ENCODE results near the gene CPED1. TPM values are rescaled to one million over a fixed set of nuclear protein-coding genes. Genes with fewer than 3 reads are reported as not detected.

Gene CPED1
- total RNA-seq, 2 donors from 2014 or later, result 77.4 to 126 TPM

DNA sequence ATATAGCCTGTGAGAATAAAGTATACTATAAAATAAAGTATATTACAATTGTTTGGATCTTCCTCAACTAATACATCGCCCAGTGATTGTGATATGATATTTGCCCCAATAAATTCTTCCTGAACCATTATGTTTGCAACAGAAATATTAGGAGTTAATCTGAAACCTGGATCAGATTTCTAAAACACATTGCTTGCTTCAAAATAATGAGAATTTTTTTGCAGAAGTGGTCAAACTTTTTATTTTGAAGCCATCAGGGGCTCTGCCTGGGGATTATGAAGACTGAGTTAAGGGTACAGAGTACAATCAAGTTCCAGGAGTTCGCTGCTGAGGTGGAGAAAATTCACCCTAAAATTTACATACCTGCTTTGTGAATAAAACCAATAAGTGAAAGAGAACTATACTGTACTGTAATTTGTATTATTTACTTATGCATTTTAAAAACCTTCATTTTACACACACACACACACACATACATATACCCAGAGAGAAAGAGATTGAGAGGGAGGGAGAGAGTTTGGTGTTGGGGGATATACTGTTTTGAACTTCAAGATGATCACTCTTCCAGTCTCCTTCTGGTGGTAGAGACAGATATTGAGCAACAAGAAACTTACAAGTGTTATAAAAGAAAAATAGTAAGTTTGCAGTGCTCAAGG lies 91.9 kb downstream of the CPED1 start:
- TF ChIP-seq, protein P1, sequence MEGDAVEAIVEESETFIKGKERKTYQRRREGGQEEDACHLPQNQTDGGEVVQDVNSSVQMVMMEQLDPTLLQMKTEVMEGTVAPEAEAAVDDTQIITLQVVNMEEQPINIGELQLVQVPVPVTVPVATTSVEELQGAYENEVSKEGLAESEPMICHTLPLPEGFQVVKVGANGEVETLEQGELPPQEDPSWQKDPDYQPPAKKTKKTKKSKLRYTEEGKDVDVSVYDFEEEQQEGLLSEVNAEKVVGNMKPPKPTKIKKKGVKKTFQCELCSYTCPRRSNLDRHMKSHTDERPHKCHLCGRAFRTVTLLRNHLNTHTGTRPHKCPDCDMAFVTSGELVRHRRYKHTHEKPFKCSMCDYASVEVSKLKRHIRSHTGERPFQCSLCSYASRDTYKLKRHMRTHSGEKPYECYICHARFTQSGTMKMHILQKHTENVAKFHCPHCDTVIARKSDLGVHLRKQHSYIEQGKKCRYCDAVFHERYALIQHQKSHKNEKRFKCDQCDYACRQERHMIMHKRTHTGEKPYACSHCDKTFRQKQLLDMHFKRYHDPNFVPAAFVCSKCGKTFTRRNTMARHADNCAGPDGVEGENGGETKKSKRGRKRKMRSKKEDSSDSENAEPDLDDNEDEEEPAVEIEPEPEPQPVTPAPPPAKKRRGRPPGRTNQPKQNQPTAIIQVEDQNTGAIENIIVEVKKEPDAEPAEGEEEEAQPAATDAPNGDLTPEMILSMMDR (IDR thresholded peaks at IDR 0.05), result no peak
- H3K27ac ChIP-seq, result no peak overlapping the region
- H3K27me3 ChIP-seq (replicated peaks; ENCODE audit: insufficient read depth), result no peaks in the 10 kb centered on the region
- ATAC-seq (ENCODE audit: insufficient number of reproducible peaks, low FRiP score, low read depth), result no peak
- H3K4me1 ChIP-seq (ENCODE audit: control insufficient read depth in 1 of 2, low read depth in 2 of 2), result peaks cover 32 to 80% of the 10 kb centered on the region in 2 donors
- no peak for DNase-seq (ENCODE audit: low spot score)
- no peaks in the 10 kb centered on the region for H3K9me3 ChIP-seq
- H3K4me3 ChIP-seq, result no peak overlapping the region
- no peaks in the 10 kb centered on the region for H3K36me3 ChIP-seq

DNA sequence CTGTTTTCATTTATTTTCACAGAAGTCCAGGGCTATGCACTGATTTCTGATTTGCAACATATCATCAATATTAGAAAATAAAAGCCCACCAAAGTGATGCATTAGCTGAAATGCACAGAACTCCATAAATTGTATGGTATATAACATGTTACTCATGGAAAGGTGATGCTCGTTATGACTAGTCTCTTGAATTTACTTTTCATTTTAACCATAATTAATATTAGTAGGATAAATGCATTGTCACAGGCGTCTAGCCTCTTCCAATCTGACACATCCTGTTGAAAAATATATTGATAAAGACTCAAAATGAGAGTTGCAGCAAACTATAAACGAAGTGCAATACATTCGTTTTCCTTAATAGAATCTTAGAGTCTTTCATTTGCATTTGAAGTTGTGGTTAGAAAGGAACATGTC lies 92.4 kb downstream of the CPED1 start:
- no peak overlapping the region for H3K27ac ChIP-seq
- no peaks in the 10 kb centered on the region for H3K9me3 ChIP-seq
- peaks cover 36 to 79% of the 10 kb centered on the region in 2 donors for H3K4me1 ChIP-seq (ENCODE audit: control insufficient read depth in 1 of 2, low read depth in 2 of 2)
- no peaks in the 10 kb centered on the region for H3K36me3 ChIP-seq
- no peak for ATAC-seq (ENCODE audit: insufficient number of reproducible peaks, low FRiP score, low read depth)
- TF ChIP-seq, protein P1 (IDR thresholded peaks at IDR 0.05), result no peak
- no peak for DNase-seq (ENCODE audit: low spot score)
- no peaks in the 10 kb centered on the region for H3K27me3 ChIP-seq (replicated peaks; ENCODE audit: insufficient read depth)
- no peak overlapping the region for H3K4me3 ChIP-seq

DNA sequence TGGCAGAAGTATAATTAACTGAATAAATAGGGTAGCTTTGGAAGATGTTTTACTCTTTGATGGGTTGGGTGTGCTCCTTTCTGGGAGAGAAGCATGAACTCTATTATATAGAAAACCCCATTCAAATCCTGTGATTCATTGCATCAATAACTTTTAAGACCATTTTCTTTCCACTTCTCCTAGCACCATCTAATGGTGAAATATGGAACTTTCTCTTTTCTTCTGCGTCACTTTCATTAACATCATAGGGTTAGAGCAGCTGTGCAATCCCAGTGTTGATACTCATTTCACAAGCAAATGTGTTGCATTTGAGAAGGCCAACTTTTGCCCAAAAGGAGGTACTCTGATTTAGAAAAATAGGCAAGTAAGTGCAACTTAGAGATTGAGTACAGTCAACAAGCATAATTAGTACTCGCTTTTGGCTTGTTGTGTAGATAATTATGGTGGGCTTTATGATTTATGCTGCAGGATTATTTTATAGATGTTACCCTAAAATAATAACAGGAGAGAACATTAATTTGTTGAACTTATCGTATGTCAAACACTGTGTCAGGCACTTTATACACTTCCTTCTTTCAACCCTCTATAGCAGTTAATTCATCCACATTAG lies 92.9 kb downstream of the CPED1 start:
- Histone ChIP-seq H3K36me3 (no peaks in the 10 kb centered on the region), H3K9me3 (no peaks in the 10 kb centered on the region), H3K4me1 (ENCODE audit: control insufficient read depth in 1 of 2, low read depth in 2 of 2) (peaks cover 41 to 79% of the 10 kb centered on the region in 2 donors), H3K27ac (peak overlapping the region in 1 of 2 donors; percentile 29), H3K4me3 (no peak overlapping the region), H3K27me3 (replicated peaks; ENCODE audit: insufficient read depth) (no peaks in the 10 kb centered on the region)
- TF ChIP-seq, protein P1 (IDR thresholded peaks at IDR 0.05), result peak; percentile 77
- DNase-seq (ENCODE audit: low spot score), result no peak
- peak; percentile 47 for ATAC-seq (ENCODE audit: insufficient number of reproducible peaks, low FRiP score, low read depth)

DNA sequence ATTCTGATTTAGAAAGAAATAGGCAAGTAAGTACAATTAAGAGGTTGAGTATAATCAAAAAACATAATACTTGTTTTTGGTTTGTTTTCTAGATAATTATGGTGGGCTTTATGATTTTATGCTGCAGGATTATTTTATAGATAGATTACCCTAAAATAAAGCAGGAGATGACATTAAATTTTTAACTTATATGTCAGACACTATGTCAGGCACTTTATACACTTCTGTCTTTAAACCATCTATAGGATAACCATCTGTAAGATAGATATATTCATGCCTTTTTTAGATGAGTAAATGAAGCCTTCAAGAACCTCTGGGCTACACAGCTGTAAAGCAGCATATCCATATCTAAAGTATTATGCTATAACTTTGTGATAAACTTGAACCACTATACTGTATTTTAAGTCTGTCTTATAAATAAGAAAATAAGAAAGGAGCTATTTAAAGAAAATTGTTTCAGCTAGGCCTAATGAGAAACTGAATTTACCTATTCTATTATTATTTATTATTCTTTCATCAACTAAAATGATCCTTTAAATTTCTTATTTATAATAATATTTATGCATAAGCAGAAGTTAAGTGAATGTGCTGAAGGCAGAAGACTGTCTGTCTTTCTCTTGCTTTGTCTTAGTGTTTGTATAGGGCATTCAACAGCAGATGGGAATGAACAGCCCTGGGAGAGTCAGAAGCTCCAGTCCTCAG lies 94.0 kb downstream of the CPED1 start:
- Histone ChIP-seq H3K4me3 (no peak overlapping the region), H3K27ac (peak overlapping the region; percentile 10 to 81), H3K36me3 (no peaks in the 10 kb centered on the region), H3K27me3 (replicated peaks; ENCODE audit: insufficient read depth) (no peaks in the 10 kb centered on the region), H3K9me3 (no peaks in the 10 kb centered on the region), H3K4me1 (ENCODE audit: control insufficient read depth in 1 of 2, low read depth in 2 of 2) (peaks cover 36 to 81% of the 10 kb centered on the region in 2 donors)
- DNase-seq (ENCODE audit: low spot score), result no peak
- no peak for ATAC-seq (ENCODE audit: insufficient number of reproducible peaks, low FRiP score, low read depth)
- TF ChIP-seq, protein P1 (IDR thresholded peaks at IDR 0.05), result no peak

DNA sequence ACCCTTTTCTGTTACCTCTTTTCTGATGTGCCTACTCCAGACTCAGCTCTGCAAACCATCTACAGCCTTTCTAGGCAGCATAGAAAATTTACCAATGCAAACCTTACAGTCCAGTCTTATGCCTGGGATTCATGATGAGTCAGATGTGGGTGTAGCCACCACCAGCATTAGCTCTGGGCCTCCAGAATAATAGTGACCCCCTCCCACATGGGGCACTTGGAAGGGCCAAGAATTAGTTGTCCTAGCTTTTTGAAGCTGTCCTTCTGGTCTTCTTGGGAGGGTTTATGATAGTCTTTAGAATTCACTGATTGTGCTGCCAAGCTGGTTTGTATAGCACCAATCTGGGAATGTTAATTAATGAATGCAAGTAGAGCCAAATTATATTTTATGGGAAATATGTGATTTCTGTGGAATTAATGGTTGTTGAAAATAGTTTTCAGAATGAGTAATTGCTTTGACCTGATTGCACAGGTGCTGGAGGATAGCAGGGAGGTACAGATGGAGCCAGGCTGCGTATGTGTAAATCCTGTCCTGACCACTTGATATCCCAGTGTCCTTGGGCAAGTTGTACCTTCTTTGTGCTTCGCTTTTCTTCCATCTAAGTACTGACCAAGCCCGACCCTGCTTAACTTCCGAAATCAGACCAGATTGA lies 94.8 kb downstream of the CPED1 start:
- peaks cover 36 to 88% of the 10 kb centered on the region in 2 donors for H3K4me1 ChIP-seq (ENCODE audit: control insufficient read depth in 1 of 2, low read depth in 2 of 2)
- DNase-seq (ENCODE audit: low spot score) (no peak), ATAC-seq (ENCODE audit: insufficient number of reproducible peaks, low FRiP score, low read depth) (no peak)
- H3K4me3 ChIP-seq, result no peak overlapping the region
- H3K27me3 ChIP-seq (replicated peaks; ENCODE audit: insufficient read depth), result no peaks in the 10 kb centered on the region
- H3K27ac ChIP-seq, result peak overlapping the region; percentile 10 to 81
- no peaks in the 10 kb centered on the region for H3K36me3 ChIP-seq
- no peaks in the 10 kb centered on the region for H3K9me3 ChIP-seq
- TF ChIP-seq, protein P1 (IDR thresholded peaks at IDR 0.05), result no peak
